HG03342 (cell line): ENCODE data around the gene GOLPH3.
"Not testable (repeated sequence)": the region's sequence is repeated elsewhere in the genome, so short reads cannot be mapped to it uniquely, and the experiment has no call there.

Experiments
- ATAC-seq: cut with Tn5 transposase; IDR thresholded peaks from one replicate; pipeline ENCODE4 v1.9.1; 2021; ENCODE audit warnings: mild to moderate bottlenecking, moderate library complexity; ENCODE audit not compliant: unreplicated experiment

The GOLPH3 gene

DNA sequence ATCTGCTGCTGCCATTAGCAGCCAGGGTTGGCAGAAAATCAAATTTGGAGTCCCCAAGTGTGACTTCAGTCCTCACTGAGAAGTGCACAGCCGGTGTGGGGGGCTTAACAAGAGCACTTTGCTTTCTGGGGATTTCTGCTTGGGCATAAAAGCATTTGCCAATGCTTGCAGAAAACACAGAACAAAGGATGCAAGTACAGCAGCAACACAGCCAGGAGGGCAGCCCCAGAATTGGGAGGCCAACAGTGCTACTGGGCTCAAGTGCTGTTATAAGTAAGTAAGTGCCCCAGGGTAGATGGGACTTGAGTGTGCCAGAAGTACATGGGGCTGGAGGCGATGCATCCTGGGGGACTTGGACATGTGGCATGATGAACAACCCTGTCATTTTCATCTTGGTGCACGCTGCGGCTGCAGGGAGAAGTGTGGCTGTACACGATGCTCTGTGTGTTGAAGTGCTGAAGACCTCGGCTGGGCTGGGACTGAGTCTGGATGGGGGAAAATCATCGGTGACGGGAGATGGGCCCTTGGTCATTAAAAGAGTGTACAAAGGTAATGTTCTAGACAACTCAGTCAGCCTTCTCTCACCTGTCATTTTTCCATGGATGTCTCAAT, 73.3 kb downstream of the GOLPH3 start:
- ATAC-seq = no peak

DNA sequence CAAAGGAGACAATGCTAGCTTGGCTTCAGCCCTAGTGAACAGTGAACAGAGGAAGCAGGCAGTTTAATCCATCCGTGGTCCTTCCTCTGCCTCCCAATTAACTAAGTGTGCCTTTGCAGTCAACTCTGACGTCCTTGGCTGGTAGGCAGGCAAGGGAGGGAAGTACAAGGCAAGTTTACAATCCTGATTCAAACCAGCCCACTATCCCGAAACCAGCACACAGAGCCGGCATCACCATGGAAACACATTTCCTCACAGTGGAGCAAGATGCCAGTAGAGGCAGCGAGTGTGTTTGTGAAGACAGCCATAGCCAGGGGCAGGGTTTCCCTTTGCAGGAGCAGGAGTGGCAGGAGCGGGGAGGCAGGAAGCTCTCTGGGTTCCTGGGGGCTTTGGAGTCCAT, 73.9 kb downstream of the GOLPH3 start:
- no peak for ATAC-seq

GRCh38 chr5:32099486-32100035, 74.6 kb downstream of the GOLPH3 start:
- no peak for ATAC-seq

- no peak for ATAC-seq
These were observed 75.2 kb downstream of the GOLPH3 start for GRCh38 chr5:32098890-32099310.

DNA sequence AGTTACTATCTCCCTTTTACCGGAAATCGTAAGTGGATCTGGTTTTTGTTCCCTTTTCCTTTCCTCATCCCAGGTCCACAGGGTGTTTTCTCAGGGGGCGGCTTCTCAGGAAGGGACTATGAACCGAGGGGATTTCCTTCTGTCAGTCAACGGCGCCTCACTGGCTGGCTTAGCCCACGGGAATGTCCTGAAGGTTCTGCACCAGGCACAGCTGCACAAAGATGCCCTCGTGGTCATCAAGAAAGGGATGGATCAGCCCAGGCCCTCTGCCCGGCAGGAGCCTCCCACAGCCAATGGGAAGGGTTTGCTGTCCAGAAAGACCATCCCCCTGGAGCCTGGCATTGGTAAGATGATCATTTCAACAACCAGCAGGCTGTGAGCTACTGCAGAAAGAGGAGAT, 75.8 kb downstream of the GOLPH3 start:
- ATAC-seq = no peak

GRCh38 chr5:32096891-32097595, 77.1 kb downstream of the GOLPH3 start:
- ATAC-seq = no peak

- no peak for ATAC-seq
These were observed 78.9 kb downstream of the GOLPH3 start for GRCh38 chr5:32095261-32095671.

GRCh38 chr5:32094691-32095090, 79.4 kb downstream of the GOLPH3 start:
- no peak for ATAC-seq

DNA sequence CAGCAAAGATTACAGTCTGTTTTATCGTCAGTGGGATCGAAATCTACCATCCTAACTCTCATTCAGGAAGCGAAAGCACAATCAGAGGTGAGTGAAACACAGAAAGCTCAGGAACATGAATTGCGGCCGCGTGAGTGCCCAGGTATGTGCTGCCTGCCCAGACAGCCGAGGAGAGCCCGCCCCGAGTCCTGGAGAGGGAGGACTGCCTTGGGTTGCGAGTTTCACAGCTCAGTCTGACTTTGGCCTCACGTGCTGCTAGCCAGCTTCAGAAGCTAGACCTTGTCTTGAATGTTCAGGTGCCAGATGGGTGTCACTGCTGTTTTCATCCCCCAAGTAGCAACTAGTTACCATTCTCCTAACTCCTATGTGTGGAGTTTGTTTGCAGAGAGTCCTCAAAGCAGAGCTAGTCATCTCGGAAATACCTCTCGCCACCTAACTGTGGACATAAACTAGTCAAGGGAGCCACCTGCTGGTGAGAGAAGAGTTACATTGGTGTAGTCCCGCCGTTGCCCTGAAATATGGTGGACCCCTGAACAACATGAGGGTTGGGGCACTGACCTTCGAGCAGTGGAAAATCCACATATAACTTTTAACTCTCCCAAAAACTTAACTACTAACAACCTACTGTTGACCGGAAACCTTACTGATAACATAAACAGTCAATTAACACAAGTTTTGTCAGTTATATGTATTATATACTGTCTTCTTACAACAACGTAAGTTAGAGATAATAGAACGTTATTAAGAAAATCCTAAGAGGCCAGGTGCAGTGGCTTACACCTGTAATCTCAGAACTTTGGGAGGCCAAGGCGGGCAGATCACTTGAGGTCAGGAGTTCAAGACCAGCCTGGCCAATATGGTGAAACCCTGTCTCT, 80.9 kb downstream of the GOLPH3 start:
- peak; percentile 97 for ATAC-seq

GRCh38 chr5:32090755-32091128, 83.4 kb downstream of the GOLPH3 start:
- no peak for ATAC-seq

GRCh38 chr5:32090026-32090754, 83.9 kb downstream of the GOLPH3 start:
- ATAC-seq = no peak

- no peak for ATAC-seq
These were observed 84.7 kb downstream of the GOLPH3 start for GRCh38 chr5:32089146-32090000.

- ATAC-seq = no peak
These were observed 85.9 kb downstream of the GOLPH3 start for GRCh38 chr5:32088214-32088613.

DNA sequence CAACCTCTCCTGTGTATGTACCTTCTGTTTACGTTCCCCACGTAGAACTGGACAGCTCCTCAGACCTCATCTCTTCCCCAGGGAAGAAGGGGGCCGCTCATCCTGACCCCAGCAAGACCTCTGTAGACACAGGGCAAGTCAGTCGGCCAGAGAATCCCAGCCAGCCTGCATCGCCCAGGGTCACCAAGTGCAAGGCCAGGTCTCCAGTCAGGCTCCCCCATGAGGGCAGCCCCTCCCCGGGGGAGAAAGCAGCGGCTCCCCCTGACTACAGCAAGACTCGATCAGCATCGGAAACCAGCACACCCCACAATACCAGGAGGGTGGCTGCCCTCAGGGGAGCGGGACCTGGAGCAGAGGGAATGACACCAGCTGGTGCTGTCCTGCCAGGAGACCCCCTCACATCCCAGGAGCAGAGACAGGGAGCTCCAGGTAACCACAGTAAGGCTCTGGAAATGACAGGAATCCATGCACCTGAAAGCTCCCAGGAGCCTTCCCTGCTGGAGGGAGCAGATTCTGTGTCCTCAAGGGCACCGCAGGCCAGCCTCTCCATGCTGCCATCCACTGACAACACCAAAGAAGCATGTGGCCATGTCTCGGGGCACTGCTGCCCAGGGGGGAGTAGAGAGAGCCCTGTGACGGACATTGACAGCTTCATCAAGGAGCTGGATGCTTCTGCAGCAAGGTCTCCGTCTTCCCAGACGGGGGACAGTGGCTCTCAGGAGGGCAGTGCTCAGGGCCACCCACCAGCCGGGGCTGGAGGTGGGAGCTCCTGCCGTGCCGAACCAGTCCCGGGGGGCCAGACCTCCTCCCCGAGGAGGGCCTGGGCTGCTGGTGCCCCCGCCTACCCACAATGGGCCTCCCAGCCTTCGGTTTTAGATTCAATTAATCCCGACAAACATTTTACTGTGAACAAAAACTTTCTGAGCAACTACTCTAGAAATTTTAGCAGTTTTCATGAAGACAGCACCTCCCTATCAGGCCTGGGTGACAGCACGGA, 86.7 kb downstream of the GOLPH3 start:
- no peak for ATAC-seq

DNA sequence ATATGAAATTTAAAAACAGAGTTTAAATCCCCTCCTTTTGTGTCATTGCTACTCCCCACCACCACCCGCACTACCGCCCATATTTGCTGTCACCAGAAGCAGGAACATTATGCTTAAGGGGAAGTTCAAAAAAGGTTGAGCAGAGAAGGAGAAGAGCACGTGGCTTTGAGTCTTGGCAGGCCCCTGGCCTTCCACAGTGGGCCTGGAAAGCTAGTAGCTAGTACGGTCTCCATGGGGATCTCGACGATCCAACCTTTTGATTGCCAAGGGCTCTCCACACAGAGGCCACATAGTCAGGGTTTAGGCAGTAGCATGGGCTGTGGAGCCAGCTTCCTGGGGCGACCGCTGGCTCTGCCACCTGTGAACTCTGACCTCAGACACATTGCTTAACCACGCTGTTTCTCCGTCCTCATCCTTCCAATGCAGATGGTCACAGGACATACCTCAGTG, 90.1 kb downstream of the GOLPH3 start:
- no peak for ATAC-seq

- ATAC-seq = no peak
These were observed 91.4 kb downstream of the GOLPH3 start for GRCh38 chr5:32082701-32083100.

DNA sequence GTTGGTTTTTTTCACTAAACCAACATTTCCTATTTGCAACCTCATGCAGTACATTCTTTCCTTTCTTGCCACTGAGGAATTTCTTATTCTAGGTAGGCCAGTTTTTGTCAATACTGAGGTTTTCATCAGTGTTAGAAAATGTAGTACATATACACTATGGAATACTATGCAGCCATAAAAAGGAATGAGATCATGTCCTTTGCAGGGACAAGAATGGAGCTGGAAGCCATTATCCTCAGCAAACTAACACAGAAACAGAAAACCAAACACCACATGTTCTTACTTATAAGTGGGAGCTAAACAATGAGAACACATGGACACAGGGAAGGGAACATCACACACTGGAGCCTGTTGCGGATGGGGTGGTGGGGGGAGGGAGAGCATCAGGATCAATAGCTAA, 93.6 kb downstream of the GOLPH3 start:
- ATAC-seq = not testable (repeated sequence)

DNA sequence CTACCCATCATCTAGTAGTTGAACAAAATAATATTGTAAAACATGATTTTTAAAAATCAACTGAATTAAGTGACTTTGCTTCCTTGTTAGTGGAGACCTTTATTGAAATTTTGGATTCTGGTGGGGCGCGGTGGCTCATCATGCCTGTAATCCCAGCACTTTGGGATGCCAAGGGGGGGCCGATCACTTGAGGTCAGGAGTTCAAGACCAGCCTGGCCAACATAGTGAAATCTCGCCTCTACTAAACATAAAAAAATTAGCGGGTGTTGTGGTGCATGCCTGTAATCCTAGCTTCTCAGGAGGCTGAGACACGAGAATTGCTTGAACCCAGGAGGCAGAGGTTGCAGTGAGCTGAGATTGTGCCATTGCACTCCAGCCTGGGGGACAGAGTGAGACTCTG, 95.3 kb downstream of the GOLPH3 start:
- not testable (repeated sequence) for ATAC-seq
